Osteocyte (in vitro differentiated cells): Measurements from ENCODE around the gene VRK3. TPM values are rescaled to one million over a fixed set of nuclear protein-coding genes. Genes with fewer than 3 reads are reported as not detected.

ENCODE experiments used
- DNase-seq: peaks from one replicate; pipeline ENCODE4 v3.0.0; 2021; ENCODE audit warnings: mixed read lengths; ENCODE audit not compliant: unreplicated experiment; ENCODE audit errors: extremely low spot score
- H3K27ac Mint-ChIP-seq: one replicate; pipeline ENCODE4 v1.8.0; 2021; ENCODE audit warnings: mild to moderate bottlenecking, mixed read lengths; ENCODE audit not compliant: unreplicated experiment
- H3K27me3 Mint-ChIP-seq: one replicate; pipeline ENCODE4 v1.8.0; 2021; ENCODE audit warnings: mixed read lengths; ENCODE audit not compliant: unreplicated experiment
- H3K36me3 Mint-ChIP-seq: one replicate; pipeline ENCODE4 v1.8.0; 2021; ENCODE audit warnings: mixed read lengths; ENCODE audit not compliant: unreplicated experiment
- H3K4me1 Mint-ChIP-seq: one replicate; pipeline ENCODE4 v1.8.0; 2021; ENCODE audit warnings: mixed read lengths; ENCODE audit not compliant: unreplicated experiment
- H3K4me3 Mint-ChIP-seq: one replicate; pipeline ENCODE4 v1.8.0; 2021; ENCODE audit warnings: mild to moderate bottlenecking, moderate library complexity, mixed read lengths; ENCODE audit not compliant: unreplicated experiment
- H3K9me3 Mint-ChIP-seq: one replicate; pipeline ENCODE4 v1.8.0; 2021; ENCODE audit warnings: mixed read lengths; ENCODE audit not compliant: unreplicated experiment
- CTCF ChIP-seq: fragments of 200-600 bp; sonication (generic); IDR thresholded peaks from 2 replicates; pipeline ENCODE4 v1.5.0; 2021; ENCODE audit warnings: antibody characterized with exemption, mild to moderate bottlenecking, moderate library complexity
- total RNA-seq: library from RNA; stranded (reverse); gene quantifications from 2 replicates; pipeline ENCODE4 v1.2.1, GENCODE V29; 2021

Gene VRK3
- total RNA-seq, 1 donor from 2014 or later: 31.5 TPM

- Mint-ChIP-seq H3K4me3 (no peak overlapping the region), H3K27me3 (no peaks in the 10 kb centered on the region), H3K9me3 (peaks cover 24% of the 10 kb centered on the region), H3K4me1 (no peaks in the 10 kb centered on the region), H3K36me3 (peaks cover 86% of the 10 kb centered on the region), H3K27ac (no peak overlapping the region)
- no peak for TF ChIP-seq CTCF
- DNase-seq: no peak
Observed at GRCh38 chr19:50042363-50043024, 17.3 kb upstream of the VRK3 start.

- Mint-ChIP-seq H3K4me3 (no peak overlapping the region), H3K36me3 (peaks cover 83% of the 10 kb centered on the region), H3K27me3 (no peaks in the 10 kb centered on the region), H3K9me3 (peaks cover 20% of the 10 kb centered on the region), H3K4me1 (no peaks in the 10 kb centered on the region), H3K27ac (no peak overlapping the region)
- TF ChIP-seq CTCF: no peak
- no peak for DNase-seq
Observed at GRCh38 chr19:50040967-50041366, 15.8 kb upstream of the VRK3 start.

- no peaks in the 10 kb centered on the region for H3K4me1 Mint-ChIP-seq
Observed at GRCh38 chr19:50039968-50040367, 14.8 kb upstream of the VRK3 start.

GRCh38 chr19:50036908-50037307 is 11.7 kb upstream of the VRK3 start:
- H3K27ac Mint-ChIP-seq: no peak overlapping the region
- no peak for DNase-seq
- no peaks in the 10 kb centered on the region for H3K9me3 Mint-ChIP-seq
- TF ChIP-seq CTCF: no peak
- no peaks in the 10 kb centered on the region for H3K27me3 Mint-ChIP-seq
- no peak overlapping the region for H3K4me3 Mint-ChIP-seq
- no peaks in the 10 kb centered on the region for H3K4me1 Mint-ChIP-seq
- H3K36me3 Mint-ChIP-seq: peaks cover 75% of the 10 kb centered on the region

More at GRCh38 chr19:50039968-50040367, 14.8 kb upstream of the VRK3 start:
- Mint-ChIP-seq H3K4me3 (no peak overlapping the region), H3K9me3 (peaks cover 20% of the 10 kb centered on the region), H3K27me3 (no peaks in the 10 kb centered on the region), H3K36me3 (peaks cover 75% of the 10 kb centered on the region), H3K27ac (no peak overlapping the region)
- no peak for DNase-seq
- TF ChIP-seq CTCF: no peak

GRCh38 chr19:50030937-50031336 is 5.8 kb upstream of the VRK3 start:
- H3K27ac Mint-ChIP-seq: no peak overlapping the region
- peaks cover 15% of the 10 kb centered on the region for H3K4me1 Mint-ChIP-seq
- no peaks in the 10 kb centered on the region for H3K9me3 Mint-ChIP-seq
- no peaks in the 10 kb centered on the region for H3K27me3 Mint-ChIP-seq
- H3K4me3 Mint-ChIP-seq: no peak overlapping the region
- DNase-seq: no peak
- peaks cover 39% of the 10 kb centered on the region for H3K36me3 Mint-ChIP-seq
- no peak for TF ChIP-seq CTCF
